HCT116 (cell line): Measurements from ENCODE around the gene ACBD6. TPM values are rescaled to one million over a fixed set of nuclear protein-coding genes. Genes with fewer than 3 reads are reported as not detected.

Experiments used
- ATAC-seq: fragments of 200-7000 bp; cut with Tn5 transposase; 2 replicates; pipeline ENCODE4 v1.9.1; 2020; ENCODE audit warnings: mild to moderate bottlenecking, moderate library complexity
- BruUV-seq: library from RNA; stranded (reverse); fragments of 400-500 nt; replicated peaks from 2 replicates; lab custom pipeline; 2021; lab: Mats Ljungman, UMichigan
- CTCF ChIA-PET: fragments of 300-600 bp; sonication (Branson Sonifier 250); formaldehyde crosslinking; loops from one replicate; lab custom pipeline; 2021; ENCODE audit warnings: antibody characterized with exemption; lab: Charles Lee
- POLR2A ChIA-PET: fragments of 300-600, 350-600 bp; sonication (Branson Sonifier 250); formaldehyde crosslinking; loops from one replicate; lab custom pipeline; 2021; ENCODE audit warnings: antibody characterized with exemption; lab: Charles Lee
- RAD21 ChIA-PET, 2 experiments: fragments of 300-600 bp; sonication (Branson Sonifier 250); formaldehyde crosslinking; loops; one replicate each; lab custom pipeline; 2023; ENCODE audit warnings: low total read pairs in 2 of 2; ENCODE audit not compliant: uncharacterized antibody in 2 of 2, unreplicated experiment in 2 of 2, low non-redundant PET in 1 of 2; lab: Charles Lee
- DNase-seq: peaks from one replicate; pipeline ENCODE4 v3.0.0-alpha.2; 2010; ENCODE audit warnings: low read depth, low spot score
- H2AFZ ChIP-seq: fragments of 200-600 bp; shearing (Covaris generic), sonication (generic); 2 replicates; pipeline ENCODE4 v1.6.1; 2017; ENCODE audit warnings: low read depth, mixed run types, mixed read lengths, antibody characterized with exemption, low read length; ENCODE audit not compliant: poor library complexity, severe bottlenecking
- H3K27ac ChIP-seq: 2 replicates; pipeline ENCODE4 v1.5.1; 2012; ENCODE audit warnings: low read depth, low read length
- H3K27me3 ChIP-seq: fragments of 200-600 bp; sonication (generic); 2 replicates; pipeline ENCODE4 v1.6.1; 2016; ENCODE audit warnings: mixed run types, low read length, mixed read lengths; ENCODE audit not compliant: insufficient read depth
- H3K36me3 ChIP-seq, 2 experiments: fragments of 200-500 bp in 1 of 2; fragments of 200-600 bp in 1 of 2; sonication (Bioruptor generic) in 1 of 2; sonication (generic) in 1 of 2; 2 replicates each; pipeline versions ENCODE4 v1.5.1 to v1.6.1; 2014 to 2016; ENCODE audit warnings: low read length in 2 of 2, inconsistent platforms in 1 of 2, mixed read lengths in 1 of 2, mixed run types in 1 of 2; ENCODE audit not compliant: insufficient read depth in 2 of 2, control insufficient read depth in 1 of 2
- H3K4me1 ChIP-seq, 2 experiments: fragments of 200-600 bp in 1 of 2; sonication (generic) in 1 of 2; 2 replicates each; pipeline versions ENCODE4 v1.5.1 to v1.6.1; 2012 to 2017; ENCODE audit warnings: low read length in 2 of 2, inconsistent platforms in 1 of 2, mild to moderate bottlenecking in 1 of 2, mixed read lengths in 1 of 2, mixed run types in 1 of 2, moderate library complexity in 1 of 2; ENCODE audit not compliant: insufficient read depth in 2 of 2, control insufficient read depth in 1 of 2
- H3K4me2 ChIP-seq: fragments of 200-600 bp; sonication (generic); 2 replicates; pipeline ENCODE4 v1.6.1; 2017; ENCODE audit warnings: mixed run types, low read length, mixed read lengths
- H3K4me3 ChIP-seq, 2 experiments: fragments of 200-600 bp in 1 of 2; sonication (generic) in 1 of 2; replicated peaks in 1 of 2; 2 replicates each; pipeline ENCODE4 v1.5.1; 2011 to 2016; ENCODE audit warnings: low read length in 2 of 2, control low read depth in 1 of 2, low read depth in 1 of 2, mild to moderate bottlenecking in 1 of 2, mixed read lengths in 1 of 2, mixed run types in 1 of 2
- H3K79me2 ChIP-seq: fragments of 200-600 bp; sonication (generic); 2 replicates; pipeline ENCODE4 v1.6.1; 2017; ENCODE audit warnings: mild to moderate bottlenecking, mixed run types, low read length, moderate library complexity, mixed read lengths; ENCODE audit not compliant: insufficient read depth
- H3K9ac ChIP-seq: fragments of 200-600 bp; sonication (generic); 2 replicates; pipeline ENCODE4 v1.6.1; 2016; ENCODE audit warnings: low read length, mixed read lengths
- H3K9me2 ChIP-seq: fragments of 200-600 bp; sonication (generic), shearing (Covaris generic); 2 replicates; pipeline ENCODE4 v1.6.1; 2017; ENCODE audit warnings: mixed run types, mild to moderate bottlenecking, moderate library complexity; ENCODE audit not compliant: insufficient read depth
- H3K9me3 ChIP-seq, 2 experiments: fragments of 200-500 bp in 1 of 2; fragments of 200-600 bp in 1 of 2; sonication (Bioruptor generic) in 1 of 2; sonication (generic) in 1 of 2; 2 replicates each; pipeline ENCODE4 v1.6.1; 2014 to 2017; ENCODE audit warnings: low read length in 2 of 2, mixed read lengths in 2 of 2, inconsistent platforms in 1 of 2, low read depth in 1 of 2, mild to moderate bottlenecking in 1 of 2, mixed run types in 1 of 2, moderate library complexity in 1 of 2; ENCODE audit not compliant: control insufficient read depth in 1 of 2, insufficient read depth in 1 of 2
- H4K20me1 ChIP-seq: fragments of 200-600 bp; sonication (generic), shearing (Covaris generic); 2 replicates; pipeline ENCODE4 v1.6.1; 2017; ENCODE audit warnings: mixed run types, mild to moderate bottlenecking, moderate library complexity; ENCODE audit not compliant: insufficient read depth
- CEBPB ChIP-seq: IDR thresholded peaks from 2 replicates; pipeline ENCODE4 v1.6.1; 2012; ENCODE audit warnings: low read depth
- EGR1 ChIP-seq: IDR thresholded peaks from 2 replicates; pipeline ENCODE4 v1.6.1; 2012; ENCODE audit warnings: low read depth
- ELF1 ChIP-seq: IDR thresholded peaks from 2 replicates; pipeline ENCODE4 v1.6.1; 2012; ENCODE audit warnings: low read depth, borderline replicate concordance
- FOSL1 ChIP-seq: IDR thresholded peaks from 2 replicates; pipeline ENCODE4 v1.6.1; 2012; ENCODE audit warnings: low read depth
- JUND ChIP-seq: IDR thresholded peaks from 2 replicates; pipeline ENCODE4 v1.6.1; 2012
- POLR2A ChIP-seq: IDR thresholded peaks from 2 replicates; pipeline ENCODE4 v1.7.0; 2011; ENCODE audit warnings: borderline replicate concordance; ENCODE audit not compliant: insufficient read depth, insufficient read length; ENCODE audit errors: extremely low read depth
- POLR2AphosphoS5 ChIP-seq: IDR thresholded peaks from 2 replicates; pipeline ENCODE4 v1.6.1; 2011; ENCODE audit warnings: mild to moderate bottlenecking, low read depth, low read length, moderate library complexity
- RAD21 ChIP-seq: IDR thresholded peaks from 2 replicates; pipeline ENCODE4 v1.6.1; 2012; ENCODE audit warnings: low read depth, mild to moderate bottlenecking
- TCF7L2 ChIP-seq: IDR thresholded peaks from 2 replicates; pipeline ENCODE4 v1.7.0; 2011; ENCODE audit warnings: borderline replicate concordance, inconsistent platforms; ENCODE audit not compliant: insufficient read depth, insufficient read length; ENCODE audit errors: extremely low read depth
- YY1 ChIP-seq: IDR thresholded peaks from 2 replicates; pipeline ENCODE4 v1.6.1; 2011; ENCODE audit warnings: low read length, low read depth, moderate library complexity, mild to moderate bottlenecking; ENCODE audit not compliant: insufficient replicate concordance; ENCODE audit errors: extremely low read depth
- ZNF274 ChIP-seq: fragments of 200-500 bp; sonication (Bioruptor generic); IDR thresholded peaks from 2 replicates; pipeline ENCODE4 v1.6.1; 2014; ENCODE audit warnings: mild to moderate bottlenecking, low read depth, low read length, inconsistent platforms
- intact Hi-C: fragments of 100-400 bp; cut with micrococcal nuclease; formaldehyde crosslinking; loops from 2 replicates; pipeline ENCODE4 v1.10.0; 2022
- total RNA-seq: library from RNA; stranded (reverse); gene quantifications from one replicate; pipeline ENCODE4 v1.2.1, GENCODE V29; 2021; ENCODE audit not compliant: unreplicated experiment
- TF ChIP-seq, protein P1 (sequence below): IDR thresholded peaks from 2 replicates; pipeline ENCODE4 v1.6.1; 2011; ENCODE audit warnings: mild to moderate bottlenecking, low read length, moderate library complexity; ENCODE audit not compliant: insufficient replicate concordance; ENCODE audit errors: extremely low read depth
- TF ChIP-seq, protein P2 (sequence below): IDR thresholded peaks from 2 replicates; pipeline ENCODE4 v1.6.1; 2012; ENCODE audit warnings: low read depth
- TF ChIP-seq, protein P3 (sequence below), 3 experiments: fragments of 200-600 bp in 1 of 3; sonication (generic) in 1 of 3; IDR thresholded peaks in 2 of 3; conservative IDR thresholded peaks in 1 of 3; 2 replicates each; pipeline ENCODE4 v1.5.1; 2012 to 2017; ENCODE audit warnings: low read depth in 2 of 3, low read length in 2 of 3, antibody characterized with exemption in 1 of 3, borderline replicate concordance in 1 of 3, control low read depth in 1 of 3, mild to moderate bottlenecking in 1 of 3, mixed read lengths in 1 of 3, mixed run types in 1 of 3, moderate library complexity in 1 of 3; ENCODE audit not compliant: insufficient read depth in 1 of 3

The ACBD6 gene
- total RNA-seq, 1 experiment from 2014 or later = 43.2 TPM

DNA sequence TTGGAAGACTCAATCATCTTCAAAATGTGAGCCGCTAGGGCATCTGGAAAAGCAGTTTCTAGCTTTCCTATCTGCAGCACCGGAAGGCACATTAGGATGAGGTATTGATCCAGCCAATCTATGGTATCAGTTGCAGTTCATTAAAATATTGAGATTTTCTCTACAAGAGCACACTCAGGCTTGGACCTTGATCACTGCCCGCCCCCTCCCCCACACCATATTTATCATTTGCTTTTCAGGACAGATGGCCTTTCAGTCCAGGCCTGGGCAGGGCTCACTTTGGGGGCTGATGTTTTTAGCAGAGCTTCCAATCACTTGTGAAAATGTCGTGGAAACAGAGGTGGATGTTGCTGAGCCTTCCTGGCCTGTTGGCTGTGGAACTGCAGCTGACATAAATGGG, 254.8 kb downstream of the ACBD6 start:
- Histone ChIP-seq H3K9me3 (no peaks in the 10 kb centered on the region), H3K4me1 (peaks cover 0 to 8% of the 10 kb centered on the region in 2 experiments; a peak in 2 of 4 replicates), H3K4me2 (no peak overlapping the region), H3K9ac (no peak overlapping the region), H3K36me3 (no peaks in the 10 kb centered on the region), H3K9me2 (no peaks in the 10 kb centered on the region), H3K27ac (no peak overlapping the region), H3K4me3 (no peak overlapping the region), H4K20me1 (no peaks in the 10 kb centered on the region), H2AFZ (no peak overlapping the region), H3K79me2 (no peaks in the 10 kb centered on the region), H3K27me3 (no peaks in the 10 kb centered on the region)
- no TSS peak for BruUV-seq
- intact Hi-C loops = no loop called here
- ChIA-PET RAD21 (no interaction called here), CTCF (no interaction called here), POLR2A (no interaction called here)
- no peak for TF ChIP-seq ZNF274
- TF ChIP-seq EGR1 = no peak
- no peak for TF ChIP-seq JUND
- no peak for TF ChIP-seq POLR2AphosphoS5
- no peak for TF ChIP-seq TCF7L2
- TF ChIP-seq ELF1 = no peak
- TF ChIP-seq, protein P1, sequence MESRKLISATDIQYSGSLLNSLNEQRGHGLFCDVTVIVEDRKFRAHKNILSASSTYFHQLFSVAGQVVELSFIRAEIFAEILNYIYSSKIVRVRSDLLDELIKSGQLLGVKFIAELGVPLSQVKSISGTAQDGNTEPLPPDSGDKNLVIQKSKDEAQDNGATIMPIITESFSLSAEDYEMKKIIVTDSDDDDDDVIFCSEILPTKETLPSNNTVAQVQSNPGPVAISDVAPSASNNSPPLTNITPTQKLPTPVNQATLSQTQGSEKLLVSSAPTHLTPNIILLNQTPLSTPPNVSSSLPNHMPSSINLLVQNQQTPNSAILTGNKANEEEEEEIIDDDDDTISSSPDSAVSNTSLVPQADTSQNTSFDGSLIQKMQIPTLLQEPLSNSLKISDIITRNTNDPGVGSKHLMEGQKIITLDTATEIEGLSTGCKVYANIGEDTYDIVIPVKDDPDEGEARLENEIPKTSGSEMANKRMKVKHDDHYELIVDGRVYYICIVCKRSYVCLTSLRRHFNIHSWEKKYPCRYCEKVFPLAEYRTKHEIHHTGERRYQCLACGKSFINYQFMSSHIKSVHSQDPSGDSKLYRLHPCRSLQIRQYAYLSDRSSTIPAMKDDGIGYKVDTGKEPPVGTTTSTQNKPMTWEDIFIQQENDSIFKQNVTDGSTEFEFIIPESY = no peak
- TF ChIP-seq, protein P2, sequence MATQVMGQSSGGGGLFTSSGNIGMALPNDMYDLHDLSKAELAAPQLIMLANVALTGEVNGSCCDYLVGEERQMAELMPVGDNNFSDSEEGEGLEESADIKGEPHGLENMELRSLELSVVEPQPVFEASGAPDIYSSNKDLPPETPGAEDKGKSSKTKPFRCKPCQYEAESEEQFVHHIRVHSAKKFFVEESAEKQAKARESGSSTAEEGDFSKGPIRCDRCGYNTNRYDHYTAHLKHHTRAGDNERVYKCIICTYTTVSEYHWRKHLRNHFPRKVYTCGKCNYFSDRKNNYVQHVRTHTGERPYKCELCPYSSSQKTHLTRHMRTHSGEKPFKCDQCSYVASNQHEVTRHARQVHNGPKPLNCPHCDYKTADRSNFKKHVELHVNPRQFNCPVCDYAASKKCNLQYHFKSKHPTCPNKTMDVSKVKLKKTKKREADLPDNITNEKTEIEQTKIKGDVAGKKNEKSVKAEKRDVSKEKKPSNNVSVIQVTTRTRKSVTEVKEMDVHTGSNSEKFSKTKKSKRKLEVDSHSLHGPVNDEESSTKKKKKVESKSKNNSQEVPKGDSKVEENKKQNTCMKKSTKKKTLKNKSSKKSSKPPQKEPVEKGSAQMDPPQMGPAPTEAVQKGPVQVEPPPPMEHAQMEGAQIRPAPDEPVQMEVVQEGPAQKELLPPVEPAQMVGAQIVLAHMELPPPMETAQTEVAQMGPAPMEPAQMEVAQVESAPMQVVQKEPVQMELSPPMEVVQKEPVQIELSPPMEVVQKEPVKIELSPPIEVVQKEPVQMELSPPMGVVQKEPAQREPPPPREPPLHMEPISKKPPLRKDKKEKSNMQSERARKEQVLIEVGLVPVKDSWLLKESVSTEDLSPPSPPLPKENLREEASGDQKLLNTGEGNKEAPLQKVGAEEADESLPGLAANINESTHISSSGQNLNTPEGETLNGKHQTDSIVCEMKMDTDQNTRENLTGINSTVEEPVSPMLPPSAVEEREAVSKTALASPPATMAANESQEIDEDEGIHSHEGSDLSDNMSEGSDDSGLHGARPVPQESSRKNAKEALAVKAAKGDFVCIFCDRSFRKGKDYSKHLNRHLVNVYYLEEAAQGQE = no peak
- no peak for TF ChIP-seq POLR2A
- no peak for TF ChIP-seq RAD21
- TF ChIP-seq YY1 = no peak
- TF ChIP-seq, protein P3, sequence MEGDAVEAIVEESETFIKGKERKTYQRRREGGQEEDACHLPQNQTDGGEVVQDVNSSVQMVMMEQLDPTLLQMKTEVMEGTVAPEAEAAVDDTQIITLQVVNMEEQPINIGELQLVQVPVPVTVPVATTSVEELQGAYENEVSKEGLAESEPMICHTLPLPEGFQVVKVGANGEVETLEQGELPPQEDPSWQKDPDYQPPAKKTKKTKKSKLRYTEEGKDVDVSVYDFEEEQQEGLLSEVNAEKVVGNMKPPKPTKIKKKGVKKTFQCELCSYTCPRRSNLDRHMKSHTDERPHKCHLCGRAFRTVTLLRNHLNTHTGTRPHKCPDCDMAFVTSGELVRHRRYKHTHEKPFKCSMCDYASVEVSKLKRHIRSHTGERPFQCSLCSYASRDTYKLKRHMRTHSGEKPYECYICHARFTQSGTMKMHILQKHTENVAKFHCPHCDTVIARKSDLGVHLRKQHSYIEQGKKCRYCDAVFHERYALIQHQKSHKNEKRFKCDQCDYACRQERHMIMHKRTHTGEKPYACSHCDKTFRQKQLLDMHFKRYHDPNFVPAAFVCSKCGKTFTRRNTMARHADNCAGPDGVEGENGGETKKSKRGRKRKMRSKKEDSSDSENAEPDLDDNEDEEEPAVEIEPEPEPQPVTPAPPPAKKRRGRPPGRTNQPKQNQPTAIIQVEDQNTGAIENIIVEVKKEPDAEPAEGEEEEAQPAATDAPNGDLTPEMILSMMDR (IDR thresholded peaks at IDR 0.05 in 2 of 3, conservative IDR thresholded peaks at IDR 0.05 in 1 of 3; ENCODE audit: borderline replicate concordance in 1 of 3, insufficient read depth in 1 of 3, low read depth in 2 of 3, low read length in 2 of 3) = no peak
- no peak for TF ChIP-seq CEBPB
- no peak for TF ChIP-seq FOSL1
- DNase-seq (no peak), ATAC-seq (no peak)
